Esophagus muscularis mucosa (tissue), 4 donors: Measurements from ENCODE around the gene COPZ1. TPM values are rescaled to one million over a fixed set of nuclear protein-coding genes. Genes with fewer than 3 reads are reported as not detected.

ENCODE experiments used
- DNase-seq: peaks from one replicate; pipeline ENCODE4 v3.0.0-alpha.2; 2017; ENCODE audit errors: extremely low spot score
- H3K27ac ChIP-seq, 4 donors: fragments of 200-600 bp; sonication (generic); replicated peaks in 1 of 4; 1 replicate in 3 of 4; 2 replicates in 1 of 4; pipeline ENCODE4 v1.5.1; 2016 to 2019; ENCODE audit warnings: mild to moderate bottlenecking in 1 of 4
- H3K27me3 ChIP-seq, 4 donors: fragments of 200-600 bp; sonication (generic); one replicate each; pipeline versions ENCODE4 v1.5.1 to v1.6.0; 2016 to 2019
- H3K36me3 ChIP-seq, 4 donors: fragments of 200-600 bp; sonication (generic); one replicate each; pipeline ENCODE4 v1.5.1; 2016 to 2019
- H3K4me1 ChIP-seq, 4 donors: fragments of 200-600 bp; sonication (generic); one replicate each; pipeline ENCODE4 v1.5.1; 2016 to 2019
- H3K4me3 ChIP-seq, 4 donors: fragments of 200-600 bp; sonication (generic); 1 replicate in 2 of 4; 2 replicates in 2 of 4; pipeline ENCODE4 v1.5.1; 2016 to 2019; ENCODE audit warnings: mild to moderate bottlenecking in 4 of 4, moderate library complexity in 1 of 4
- H3K9me3 ChIP-seq, 4 donors: fragments of 200-600 bp; sonication (generic); 1 replicate in 3 of 4; 2 replicates in 1 of 4; pipeline ENCODE4 v1.5.1; 2016 to 2019
- CTCF ChIP-seq, 3 experiments: fragments of 200-600 bp in 2 of 3; fragments of 450-650 bp in 1 of 3; sonication (generic) in 2 of 3; IDR thresholded peaks; one replicate each; pipeline ENCODE4 v1.5.1; 2017 to 2019; ENCODE audit warnings: antibody characterized with exemption in 3 of 3, mild to moderate bottlenecking in 2 of 3, moderate library complexity in 1 of 3
- EP300 ChIP-seq: sonication (generic); formaldehyde crosslinking; IDR thresholded peaks from one replicate; pipeline ENCODE4 v1.6.1; 2017; ENCODE audit warnings: antibody characterized with exemption
- POLR2A ChIP-seq: fragments of 450-650 bp; IDR thresholded peaks from one replicate; pipeline ENCODE4 v1.6.1; 2017; ENCODE audit warnings: antibody characterized with exemption, moderate library complexity, mild to moderate bottlenecking, low read depth
- POLR2AphosphoS5 ChIP-seq, 2 donors: sonication (generic); formaldehyde crosslinking; IDR thresholded peaks; one replicate each; pipeline ENCODE4 v1.6.1; 2017; ENCODE audit warnings: antibody characterized with exemption in 2 of 2
- WGBS: methylation state at CpG from one replicate; pipeline ENCODE4 v1.1.5; 2018; 5-methylcytosine and 5-hydroxymethylcytosine counted together
- intact Hi-C: fragments of 100-400 bp; cut with DNase I; formaldehyde crosslinking; loops from one replicate; pipeline ENCODE4 v1.15.1; 2023
- total RNA-seq, 4 donors: library from RNA; depleted of rRNA; stranded (reverse); fragments of >200 nt; gene quantifications; one replicate each; pipeline versions ENCODE4 v1.1.0 to v1.2.1, GENCODE V29; 2016

Gene COPZ1
- total RNA-seq, 4 donors from 2014 or later = 41.1 to 61.9 (median 48.5) TPM

- DNase-seq = no peak
- Histone ChIP-seq H3K36me3 (peaks cover 30 to 49% (median 38%) of the 10 kb centered on the region in 4 donors), H3K27me3 (no peaks in the 10 kb centered on the region), H3K27ac (peak overlapping the region in 3 of 4 donors; percentile 25 to 68 (median 51)), H3K4me3 (no peak overlapping the region), H3K9me3 (no peaks in the 10 kb centered on the region), H3K4me1 (peaks cover 8 to 43% (median 25%) of the 10 kb centered on the region in 4 donors)
- TF ChIP-seq EP300 (no peak), POLR2A (no peak), CTCF (IDR thresholded peaks at IDR 0.05) (no peak), POLR2AphosphoS5 (IDR thresholded peaks at IDR 0.05) (no peak)
- WGBS = 87% methylated on average over 8 of the region's 8 CpGs
- intact Hi-C loops = no loop called here
Measured at GRCh38 chr12:54392485-54393206, 67.7 kb downstream of the COPZ1 start.

- Histone ChIP-seq H3K4me3 (no peak overlapping the region), H3K9me3 (no peaks in the 10 kb centered on the region), H3K27ac (peak overlapping the region; percentile 20 to 68 (median 38)), H3K4me1 (peaks cover 8 to 45% (median 25%) of the 10 kb centered on the region in 4 donors), H3K36me3 (peaks cover 36 to 55% (median 43%) of the 10 kb centered on the region in 4 donors), H3K27me3 (no peaks in the 10 kb centered on the region)
- 64% methylated on average over 6 of the region's 6 CpGs for WGBS
- no peak for DNase-seq
- intact Hi-C loops = no loop called here
- TF ChIP-seq POLR2AphosphoS5 (IDR thresholded peaks at IDR 0.05) (no peak), EP300 (no peak), CTCF (IDR thresholded peaks at IDR 0.05) (no peak), POLR2A (no peak)
Measured at GRCh38 chr12:54393207-54393609, 68.3 kb downstream of the COPZ1 start.

GRCh38 chr12:54393743-54394142 lies 68.8 kb downstream of the COPZ1 start:
- no peaks in the 10 kb centered on the region for H3K9me3 ChIP-seq
- TF ChIP-seq POLR2A (no peak), POLR2AphosphoS5 (IDR thresholded peaks at IDR 0.05) (no peak)
- 68% methylated on average over 3 of the region's 3 CpGs for WGBS
- H3K4me1 ChIP-seq = peaks cover 8 to 47% (median 27%) of the 10 kb centered on the region in 4 donors
- no peak overlapping the region for H3K4me3 ChIP-seq
- peak overlapping the region; percentile 20 to 68 (median 40) for H3K27ac ChIP-seq
- no peak for DNase-seq
- peaks cover 41 to 60% (median 49%) of the 10 kb centered on the region in 4 donors for H3K36me3 ChIP-seq
- H3K27me3 ChIP-seq = no peaks in the 10 kb centered on the region
- intact Hi-C loops = no loop called here

- no peak for TF ChIP-seq POLR2A
- TF ChIP-seq CTCF (IDR thresholded peaks at IDR 0.05) = peak; percentile 53 to 76 (median 54)
- TF ChIP-seq EP300 = no peak
- TF ChIP-seq POLR2AphosphoS5 (IDR thresholded peaks at IDR 0.05) = peak in 1 of 2 donors; percentile 23
- no peak for DNase-seq
- WGBS = 46% methylated on average over 4 of the region's 4 CpGs
Measured at GRCh38 chr12:54394281-54394719, 69.4 kb downstream of the COPZ1 start.

GRCh38 chr12:54394986-54395385 lies 70.1 kb downstream of the COPZ1 start:
- Histone ChIP-seq H3K27me3 (no peaks in the 10 kb centered on the region), H3K9me3 (no peaks in the 10 kb centered on the region), H3K27ac (peak overlapping the region in 3 of 4 donors; percentile 30 to 68 (median 51)), H3K4me3 (no peak overlapping the region), H3K4me1 (peaks cover 8 to 56% (median 29%) of the 10 kb centered on the region in 4 donors), H3K36me3 (peaks cover 53 to 72% (median 61%) of the 10 kb centered on the region in 4 donors)
- WGBS = 88% methylated on average over 1 of the region's 1 CpG
- TF ChIP-seq CTCF (IDR thresholded peaks at IDR 0.05) (no peak), EP300 (no peak), POLR2AphosphoS5 (IDR thresholded peaks at IDR 0.05) (peak in 1 of 2 donors; percentile 44)
- DNase-seq = no peak
- intact Hi-C loops = no loop called here

More at GRCh38 chr12:54394281-54394719, 69.4 kb downstream of the COPZ1 start:
- H3K9me3 ChIP-seq = no peaks in the 10 kb centered on the region
- H3K4me1 ChIP-seq = peaks cover 8 to 51% (median 27%) of the 10 kb centered on the region in 4 donors
- H3K36me3 ChIP-seq = peaks cover 47 to 65% (median 54%) of the 10 kb centered on the region in 4 donors
- intact Hi-C loops = no loop called here
- no peaks in the 10 kb centered on the region for H3K27me3 ChIP-seq
- no peak overlapping the region for H3K4me3 ChIP-seq
- peak overlapping the region in 3 of 4 donors; percentile 30 to 68 (median 51) for H3K27ac ChIP-seq
